WERI-Rb-1 (cell line): Measurements from ENCODE around the gene CTDSPL.

ENCODE experiments used
- DNase-seq: peaks from one replicate; pipeline ENCODE4 v3.0.0-alpha.2; 2020
- H3K27ac ChIP-seq: fragments of 250-450 bp; sonication (Bioruptor Pico); 2 replicates; pipeline ENCODE4 v1.5.1; 2020; ENCODE audit warnings: mild to moderate bottlenecking, moderate library complexity
- H3K27me3 ChIP-seq: fragments of 250-450 bp; sonication (Bioruptor Pico); 2 replicates; pipeline ENCODE4 v1.5.1; 2021; ENCODE audit warnings: mild to moderate bottlenecking, low read depth, moderate library complexity; ENCODE audit not compliant: insufficient read depth, severe bottlenecking
- H3K36me3 ChIP-seq: fragments of 250-450 bp; sonication (Bioruptor Pico); 2 replicates; pipeline ENCODE4 v1.5.1; 2020; ENCODE audit warnings: mild to moderate bottlenecking, moderate library complexity
- H3K4me3 ChIP-seq: 2 replicates; pipeline ENCODE4 v1.5.1; 2011; ENCODE audit warnings: low read depth, mild to moderate bottlenecking, control low read depth, low read length
- H3K9me3 ChIP-seq: fragments of 250-450 bp; sonication (Bioruptor Pico); 2 replicates; pipeline ENCODE4 v1.5.1; 2021; ENCODE audit warnings: mild to moderate bottlenecking, moderate library complexity; ENCODE audit not compliant: severe bottlenecking
- TF ChIP-seq, protein P1 (sequence below): IDR thresholded peaks from 2 replicates; pipeline ENCODE4 v1.5.1; 2011; ENCODE audit warnings: low read depth, mild to moderate bottlenecking, control low read depth, inconsistent platforms, low read length

Gene CTDSPL

DNA sequence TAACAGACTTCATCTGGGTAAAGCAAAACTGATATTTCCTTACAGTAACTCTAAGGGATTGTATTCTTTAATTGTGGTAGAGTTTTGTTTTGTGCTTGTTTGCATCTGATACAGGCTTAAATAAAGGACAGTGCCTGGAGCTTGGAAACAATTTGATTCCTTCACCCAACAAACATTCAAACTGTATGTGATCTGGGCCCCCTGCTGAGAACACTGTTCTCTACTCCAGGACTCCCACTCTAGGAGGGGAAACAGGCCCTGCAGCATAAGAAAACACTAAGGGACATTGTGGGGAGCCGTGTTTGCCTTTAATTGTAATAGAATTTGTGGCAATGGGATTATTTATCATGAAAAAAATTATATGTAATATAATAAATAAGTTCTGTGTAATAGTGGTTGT is 56.9 kb downstream of the CTDSPL start:
- no peak overlapping the region for H3K4me3 ChIP-seq
- no peak overlapping the region for H3K27ac ChIP-seq
- TF ChIP-seq, protein P1, sequence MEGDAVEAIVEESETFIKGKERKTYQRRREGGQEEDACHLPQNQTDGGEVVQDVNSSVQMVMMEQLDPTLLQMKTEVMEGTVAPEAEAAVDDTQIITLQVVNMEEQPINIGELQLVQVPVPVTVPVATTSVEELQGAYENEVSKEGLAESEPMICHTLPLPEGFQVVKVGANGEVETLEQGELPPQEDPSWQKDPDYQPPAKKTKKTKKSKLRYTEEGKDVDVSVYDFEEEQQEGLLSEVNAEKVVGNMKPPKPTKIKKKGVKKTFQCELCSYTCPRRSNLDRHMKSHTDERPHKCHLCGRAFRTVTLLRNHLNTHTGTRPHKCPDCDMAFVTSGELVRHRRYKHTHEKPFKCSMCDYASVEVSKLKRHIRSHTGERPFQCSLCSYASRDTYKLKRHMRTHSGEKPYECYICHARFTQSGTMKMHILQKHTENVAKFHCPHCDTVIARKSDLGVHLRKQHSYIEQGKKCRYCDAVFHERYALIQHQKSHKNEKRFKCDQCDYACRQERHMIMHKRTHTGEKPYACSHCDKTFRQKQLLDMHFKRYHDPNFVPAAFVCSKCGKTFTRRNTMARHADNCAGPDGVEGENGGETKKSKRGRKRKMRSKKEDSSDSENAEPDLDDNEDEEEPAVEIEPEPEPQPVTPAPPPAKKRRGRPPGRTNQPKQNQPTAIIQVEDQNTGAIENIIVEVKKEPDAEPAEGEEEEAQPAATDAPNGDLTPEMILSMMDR: no peak
- no peaks in the 10 kb centered on the region for H3K27me3 ChIP-seq
- no peak for DNase-seq
- H3K9me3 ChIP-seq: no peaks in the 10 kb centered on the region
- H3K36me3 ChIP-seq: no peaks in the 10 kb centered on the region; the same call in 1 of the 2 replicates

DNA sequence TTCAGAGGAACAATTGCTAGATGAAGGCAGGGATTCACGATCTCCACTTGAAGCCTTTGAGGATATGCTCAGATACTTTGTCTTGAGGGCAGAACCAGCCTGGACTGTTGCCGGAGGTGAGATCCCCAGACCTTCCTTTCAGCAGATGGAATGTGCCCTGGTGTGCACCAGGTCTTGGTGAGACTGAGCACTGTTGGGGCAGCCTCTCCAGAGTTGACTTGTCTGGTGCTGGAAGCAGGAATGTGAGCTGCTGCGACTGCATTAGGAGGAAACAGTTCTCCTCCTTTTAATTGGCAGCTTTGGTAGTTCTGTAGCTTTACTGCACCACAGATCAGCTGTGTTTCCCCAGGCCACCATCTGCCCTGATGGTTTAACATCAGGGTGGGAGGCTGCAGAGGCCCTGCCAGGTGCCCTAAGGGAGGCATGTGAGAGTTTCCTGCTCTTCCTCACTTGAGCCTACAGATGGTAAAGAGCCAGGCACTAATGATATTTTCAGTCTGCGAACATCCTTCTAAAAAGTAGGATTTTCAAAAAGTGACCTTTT is 58.5 kb downstream of the CTDSPL start:
- no peaks in the 10 kb centered on the region for H3K36me3 ChIP-seq
- no peaks in the 10 kb centered on the region for H3K9me3 ChIP-seq
- TF ChIP-seq, protein P1: no peak
- no peak for DNase-seq
- H3K27ac ChIP-seq: no peak overlapping the region
- no peaks in the 10 kb centered on the region for H3K27me3 ChIP-seq
- no peak overlapping the region for H3K4me3 ChIP-seq

DNA sequence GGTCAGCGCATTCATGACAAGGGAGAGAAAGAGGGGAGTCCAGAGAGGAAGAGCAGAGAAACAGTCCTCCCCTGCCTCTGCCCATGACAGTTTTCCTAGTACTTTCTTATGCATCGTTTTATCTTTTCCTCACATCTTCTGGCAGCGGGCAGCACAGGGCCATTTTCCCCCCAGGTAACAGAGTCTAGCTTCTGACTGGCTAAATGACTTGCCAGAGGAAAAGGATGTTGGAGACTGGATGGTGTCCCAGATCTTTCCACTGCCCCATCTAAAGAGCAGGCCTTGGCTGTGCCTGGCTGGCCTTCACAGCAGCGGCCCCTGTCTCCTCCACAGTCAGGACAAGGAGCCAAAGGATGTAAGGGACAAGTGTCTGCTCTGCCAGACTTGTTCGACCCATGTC is 59.3 kb downstream of the CTDSPL start:
- H3K9me3 ChIP-seq: no peaks in the 10 kb centered on the region
- H3K27ac ChIP-seq: no peak overlapping the region
- DNase-seq: no peak
- no peaks in the 10 kb centered on the region for H3K27me3 ChIP-seq
- H3K4me3 ChIP-seq: no peak overlapping the region
- no peaks in the 10 kb centered on the region for H3K36me3 ChIP-seq
- TF ChIP-seq, protein P1: no peak

DNA sequence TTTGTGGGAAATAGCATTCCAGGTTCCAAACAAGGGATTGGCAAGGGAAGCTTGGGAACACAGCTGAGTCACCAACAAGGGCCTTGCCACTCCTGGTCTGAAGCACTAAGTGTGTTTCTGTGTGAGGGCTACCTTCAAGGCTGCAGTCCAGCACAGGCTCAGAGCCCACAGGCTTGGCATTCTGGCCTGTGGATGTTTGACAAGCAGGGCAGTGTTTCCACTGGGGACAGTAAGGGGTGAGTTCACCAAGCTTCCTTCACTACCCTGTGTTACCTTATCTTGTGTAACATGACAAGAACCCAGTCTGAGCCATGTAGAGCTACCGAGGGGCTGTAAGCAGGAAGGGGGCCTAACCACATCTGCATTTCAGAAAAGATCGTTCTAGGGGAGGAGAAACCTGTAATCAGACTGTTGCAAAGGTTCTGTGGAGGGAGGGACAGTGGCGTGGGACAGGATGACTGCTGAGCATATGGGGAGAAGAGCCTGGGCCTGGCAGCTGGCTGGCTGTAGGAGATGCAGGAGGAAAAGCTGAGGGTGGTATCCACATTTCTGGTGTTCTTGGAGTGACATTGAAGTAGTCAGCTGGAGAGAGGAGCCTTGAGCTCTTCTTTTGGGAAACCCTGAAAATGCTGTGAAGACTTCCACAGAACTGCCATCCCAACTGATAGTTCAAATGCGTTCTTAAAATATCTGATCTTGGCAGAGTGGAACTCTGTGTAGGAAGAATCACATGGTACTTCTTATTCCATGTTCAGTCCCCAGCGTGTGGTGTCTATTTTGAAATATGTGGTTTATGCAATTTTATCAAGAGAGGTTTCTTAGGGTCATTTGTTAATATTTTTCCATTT is 61.3 kb downstream of the CTDSPL start:
- no peak overlapping the region for H3K27ac ChIP-seq
- no peaks in the 10 kb centered on the region for H3K9me3 ChIP-seq
- DNase-seq: no peak
- no peaks in the 10 kb centered on the region for H3K27me3 ChIP-seq
- H3K36me3 ChIP-seq: no peaks in the 10 kb centered on the region
- TF ChIP-seq, protein P1: no peak
- no peak overlapping the region for H3K4me3 ChIP-seq

DNA sequence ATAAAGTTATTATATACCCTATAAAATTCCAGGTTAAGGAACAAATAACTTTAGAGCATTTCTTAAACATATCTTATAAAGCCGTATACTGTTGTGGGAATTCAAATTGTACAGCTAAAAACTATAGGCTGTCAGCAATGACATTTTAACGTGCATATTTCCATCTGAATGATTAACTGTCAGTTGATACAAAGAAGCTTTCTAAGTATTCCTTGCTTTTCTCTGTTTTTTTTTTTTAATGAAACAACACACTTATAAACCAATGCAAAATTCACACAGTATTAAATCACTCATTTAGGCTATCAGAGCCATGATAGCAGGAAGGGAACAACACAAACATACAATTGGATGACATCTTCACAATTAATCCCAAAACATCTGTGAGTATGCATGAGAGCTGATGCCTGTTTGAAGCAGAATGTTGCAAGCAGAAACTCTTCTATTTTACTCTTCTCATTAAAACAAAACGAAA is 61.9 kb downstream of the CTDSPL start:
- Histone ChIP-seq H3K27me3 (no peaks in the 10 kb centered on the region), H3K36me3 (no peaks in the 10 kb centered on the region), H3K4me3 (no peak overlapping the region), H3K27ac (no peak overlapping the region), H3K9me3 (peaks cover 2% of the 10 kb centered on the region)
- TF ChIP-seq, protein P1: no peak
- no peak for DNase-seq
